HG03571 (cell line): ENCODE measurements around the gene UBE2E1.
A peak's percentile ranks its signal among the peaks of the same experiment; 100 is the strongest.

Experiments used
- ATAC-seq: cut with Tn5 transposase; IDR thresholded peaks from one replicate; pipeline ENCODE4 v1.9.1; 2021; ENCODE audit not compliant: unreplicated experiment

The UBE2E1 gene

GRCh38 chr3:23819599-23820360, 14.0 kb downstream of the UBE2E1 start:
- peak; percentile 39 for ATAC-seq

- ATAC-seq, result no peak
Measured at GRCh38 chr3:23820888-23821287, 15.1 kb downstream of the UBE2E1 start.

GRCh38 chr3:23821858-23822257, 16.1 kb downstream of the UBE2E1 start:
- ATAC-seq, result no peak

DNA sequence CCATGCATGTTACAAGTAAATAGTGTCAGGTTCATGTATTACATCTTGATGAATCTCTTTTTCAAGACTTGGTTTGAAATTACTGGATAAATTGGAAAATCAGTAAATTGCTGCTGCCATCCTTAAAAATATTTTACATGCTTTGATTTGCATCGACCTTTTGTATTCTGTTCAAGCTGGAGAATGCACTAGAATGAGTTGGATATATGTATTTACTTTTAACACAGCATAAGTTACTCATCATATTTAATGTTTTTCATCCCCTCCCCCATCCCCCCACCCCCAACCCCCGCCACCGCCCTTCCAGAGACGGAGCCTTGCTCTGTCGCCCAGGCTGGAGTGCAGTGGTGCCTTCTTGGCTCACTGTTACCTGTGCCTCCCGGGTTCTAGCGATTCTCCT, 16.8 kb downstream of the UBE2E1 start:
- no peak for ATAC-seq

DNA sequence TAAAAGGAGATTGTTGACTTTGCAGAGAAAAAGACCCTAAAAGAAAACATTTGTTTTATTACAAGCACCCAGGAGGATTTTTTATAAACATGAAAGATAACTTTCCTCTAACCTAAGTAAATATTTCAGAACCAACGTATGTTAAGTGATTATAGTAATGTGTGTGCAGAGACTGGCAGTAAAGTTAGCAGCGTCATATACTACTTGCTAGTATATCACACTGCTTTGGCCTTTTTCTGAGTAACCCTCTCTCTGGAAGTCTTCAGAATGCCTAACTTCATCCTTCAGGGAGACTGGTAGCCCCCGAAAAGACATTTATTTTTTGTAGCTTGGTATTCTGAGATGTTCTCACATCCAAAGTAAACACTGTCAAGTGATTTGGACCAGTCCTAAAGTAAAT, 17.9 kb downstream of the UBE2E1 start:
- ATAC-seq, result no peak

- no peak for ATAC-seq
Measured at GRCh38 chr3:23824699-23825444, 19.1 kb downstream of the UBE2E1 start.

DNA sequence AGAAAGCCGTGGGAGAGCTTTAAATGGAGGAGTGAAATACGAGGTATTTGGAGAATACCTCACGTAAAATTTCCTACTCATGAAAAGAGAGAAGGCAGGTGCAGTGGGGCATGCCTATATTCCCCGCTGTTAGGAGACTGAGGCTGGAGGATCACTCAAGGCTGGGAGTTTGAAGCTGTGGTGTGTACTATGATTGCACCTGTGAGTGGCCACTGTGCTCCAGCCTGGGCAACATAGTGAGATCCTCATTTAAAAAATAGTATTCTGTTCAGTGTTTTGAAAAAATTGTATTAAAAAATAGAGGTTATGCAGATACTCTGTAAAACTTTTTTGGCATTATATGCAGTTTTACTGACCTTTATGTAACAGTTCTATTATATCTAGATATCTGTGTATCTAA, 20.0 kb downstream of the UBE2E1 start:
- ATAC-seq, result no peak

DNA sequence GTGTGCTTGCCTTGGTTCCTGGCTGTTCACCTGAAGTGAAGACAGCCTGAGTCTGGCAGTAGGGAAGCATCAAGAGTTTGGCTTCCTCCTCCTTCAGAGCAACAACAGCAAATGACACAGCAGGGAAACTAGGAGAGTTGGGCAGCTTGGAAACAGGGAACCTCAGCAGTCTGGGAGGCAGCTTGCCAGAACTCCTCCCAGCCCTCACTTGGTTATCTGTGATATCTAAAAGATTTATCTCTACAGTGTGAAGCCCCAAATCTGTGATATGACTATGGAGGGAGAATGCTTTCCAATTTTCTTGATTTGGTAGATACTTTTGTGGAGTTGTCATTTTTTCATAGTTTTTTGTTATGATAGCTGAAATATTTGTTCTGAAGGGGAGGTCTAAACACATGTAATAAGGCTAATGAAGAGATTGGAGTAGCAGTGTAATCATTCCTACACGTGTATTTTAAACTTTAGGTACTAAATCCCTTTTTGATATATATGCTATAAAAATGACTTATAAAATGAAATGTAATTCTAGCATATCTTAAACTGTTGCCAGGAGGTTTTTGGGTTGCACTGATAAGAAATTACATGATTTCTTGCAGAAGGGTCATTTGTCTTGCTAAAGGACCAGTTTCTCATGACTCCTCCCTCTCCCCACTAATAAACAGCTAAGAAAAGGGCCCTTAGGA, 20.8 kb downstream of the UBE2E1 start:
- no peak for ATAC-seq

GRCh38 chr3:23829242-23829934, 23.6 kb downstream of the UBE2E1 start:
- peak; percentile 58 for ATAC-seq

DNA sequence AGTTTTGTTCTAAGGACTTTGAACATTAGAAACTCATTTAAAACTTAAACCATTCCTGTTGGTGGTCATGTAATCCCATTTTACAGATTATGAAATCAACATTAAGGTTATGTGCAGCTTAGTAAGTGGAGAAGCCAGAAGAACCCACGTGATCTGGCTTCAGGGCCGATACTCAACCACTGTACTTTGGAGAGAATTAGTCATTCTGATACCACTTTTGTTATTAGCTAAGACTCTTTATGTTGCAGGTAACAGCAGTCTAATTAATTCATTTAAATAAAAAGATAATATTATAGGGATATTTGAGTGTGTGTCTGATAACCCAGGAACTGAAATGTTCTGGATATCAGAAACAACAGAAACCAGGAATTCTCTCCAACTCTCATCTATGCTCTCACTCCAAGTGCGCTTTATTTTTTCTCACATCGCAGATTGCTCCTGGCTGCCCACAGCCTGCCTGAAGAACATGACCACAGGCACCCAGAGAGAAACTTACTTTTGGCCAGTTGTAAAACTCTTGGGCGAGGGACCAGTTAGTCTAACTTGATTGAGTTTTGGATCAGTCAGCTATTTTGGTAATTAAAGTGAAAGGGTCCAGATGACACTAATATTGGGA, 25.2 kb downstream of the UBE2E1 start:
- ATAC-seq, result peak; percentile 79

- ATAC-seq, result peak; percentile 12
Measured at GRCh38 chr3:23831517-23832394, 26.0 kb downstream of the UBE2E1 start.

DNA sequence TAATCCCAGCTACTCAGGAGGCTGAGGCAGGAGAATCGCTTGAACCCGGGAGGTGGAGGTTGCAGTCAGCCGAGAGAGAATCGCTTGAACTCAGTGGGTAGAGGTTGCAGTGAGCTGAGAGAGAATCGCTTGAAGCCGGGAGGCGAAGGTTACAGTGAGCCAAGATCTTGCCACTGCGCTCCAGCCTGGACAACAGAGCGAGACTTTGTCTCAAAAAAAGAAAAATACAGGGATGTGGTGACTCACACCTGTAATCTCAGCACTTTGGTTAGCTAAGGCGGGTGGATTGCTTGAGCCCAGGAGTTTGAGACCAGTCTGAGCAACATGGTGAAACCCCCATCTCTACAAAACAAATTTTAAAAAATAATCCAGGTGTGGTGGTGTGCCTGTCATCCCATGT, 26.8 kb downstream of the UBE2E1 start:
- no peak for ATAC-seq

GRCh38 chr3:23834082-23834870, 28.5 kb downstream of the UBE2E1 start:
- no peak for ATAC-seq

DNA sequence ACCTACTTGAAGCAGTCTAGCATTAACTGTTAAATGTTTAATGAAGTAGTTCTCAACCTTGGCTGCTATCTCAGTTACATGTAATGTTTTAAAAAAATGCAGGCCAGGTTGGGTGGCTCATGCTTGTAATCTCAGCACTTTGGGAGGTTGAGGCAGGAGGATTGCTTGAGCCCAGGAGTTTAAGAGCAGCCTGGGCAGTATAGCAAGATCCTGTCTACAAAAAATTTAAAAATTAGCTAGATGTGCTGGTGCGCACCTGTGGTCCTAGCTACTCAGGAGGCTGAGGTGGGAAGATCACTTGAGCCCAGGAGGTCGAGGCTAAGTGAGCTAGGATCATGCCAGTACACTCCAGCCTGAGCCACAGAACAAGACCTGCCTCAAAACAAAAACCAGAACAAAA, 29.3 kb downstream of the UBE2E1 start:
- no peak for ATAC-seq

GRCh38 chr3:23835802-23836201, 30.0 kb downstream of the UBE2E1 start:
- no peak for ATAC-seq

GRCh38 chr3:23836536-23837230, 30.9 kb downstream of the UBE2E1 start:
- no peak for ATAC-seq

DNA sequence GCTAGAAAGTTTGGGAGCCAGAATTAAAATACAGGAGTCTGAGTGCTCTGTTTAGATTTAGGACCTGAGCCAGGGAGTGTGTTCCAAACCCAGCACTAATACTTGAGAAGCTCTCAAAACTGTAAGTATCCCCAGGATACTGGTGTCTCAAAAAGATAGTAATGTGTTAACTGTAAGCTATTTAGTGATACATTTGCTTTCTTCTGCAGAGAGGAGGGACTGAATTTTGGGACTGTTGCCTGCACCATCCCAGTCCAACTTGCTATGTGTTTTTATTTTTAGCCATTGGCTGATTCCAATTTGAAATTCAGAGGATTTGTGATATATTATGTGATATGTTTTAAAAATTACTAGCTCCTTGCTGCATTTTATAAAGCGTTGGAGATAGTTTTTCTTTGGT, 31.5 kb downstream of the UBE2E1 start:
- no peak for ATAC-seq

DNA sequence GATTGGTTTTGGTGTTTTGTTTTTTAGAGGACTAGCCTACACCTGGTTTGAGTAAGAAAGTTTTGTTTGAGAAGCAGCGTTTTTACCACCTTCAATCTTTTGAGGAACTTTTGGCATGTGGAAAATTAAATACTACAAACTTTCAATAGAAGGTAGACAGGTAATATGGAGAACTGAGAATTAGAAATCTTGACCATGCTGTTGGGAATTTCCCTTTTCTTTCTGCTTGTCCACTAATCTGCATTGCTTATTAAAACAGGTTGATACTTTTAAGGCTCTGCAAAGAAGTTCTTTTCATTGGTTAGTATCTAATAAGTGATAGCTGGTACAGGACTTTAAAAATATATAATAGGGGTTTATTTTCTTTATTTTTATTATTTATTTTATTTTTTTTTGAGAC, 31.9 kb downstream of the UBE2E1 start:
- ATAC-seq, result no peak

- ATAC-seq, result no peak
Measured at GRCh38 chr3:23840521-23840920, 34.8 kb downstream of the UBE2E1 start.
